Bladder microvascular endothelial cell (primary cell): ENCODE results near the gene DOK5. TPM values are rescaled to one million over a fixed set of nuclear protein-coding genes. Genes with fewer than 3 reads are reported as not detected.

Experiments
- total RNA-seq: library from RNA; depleted of rRNA; stranded (reverse); fragments of >200 nt; gene quantifications from 2 replicates; pipeline ENCODE4 v1.2.3, GENCODE V29; 2014

The DOK5 gene
- 0.16 and 0.50 TPM in 2 replicates for total RNA-seq

DNA sequence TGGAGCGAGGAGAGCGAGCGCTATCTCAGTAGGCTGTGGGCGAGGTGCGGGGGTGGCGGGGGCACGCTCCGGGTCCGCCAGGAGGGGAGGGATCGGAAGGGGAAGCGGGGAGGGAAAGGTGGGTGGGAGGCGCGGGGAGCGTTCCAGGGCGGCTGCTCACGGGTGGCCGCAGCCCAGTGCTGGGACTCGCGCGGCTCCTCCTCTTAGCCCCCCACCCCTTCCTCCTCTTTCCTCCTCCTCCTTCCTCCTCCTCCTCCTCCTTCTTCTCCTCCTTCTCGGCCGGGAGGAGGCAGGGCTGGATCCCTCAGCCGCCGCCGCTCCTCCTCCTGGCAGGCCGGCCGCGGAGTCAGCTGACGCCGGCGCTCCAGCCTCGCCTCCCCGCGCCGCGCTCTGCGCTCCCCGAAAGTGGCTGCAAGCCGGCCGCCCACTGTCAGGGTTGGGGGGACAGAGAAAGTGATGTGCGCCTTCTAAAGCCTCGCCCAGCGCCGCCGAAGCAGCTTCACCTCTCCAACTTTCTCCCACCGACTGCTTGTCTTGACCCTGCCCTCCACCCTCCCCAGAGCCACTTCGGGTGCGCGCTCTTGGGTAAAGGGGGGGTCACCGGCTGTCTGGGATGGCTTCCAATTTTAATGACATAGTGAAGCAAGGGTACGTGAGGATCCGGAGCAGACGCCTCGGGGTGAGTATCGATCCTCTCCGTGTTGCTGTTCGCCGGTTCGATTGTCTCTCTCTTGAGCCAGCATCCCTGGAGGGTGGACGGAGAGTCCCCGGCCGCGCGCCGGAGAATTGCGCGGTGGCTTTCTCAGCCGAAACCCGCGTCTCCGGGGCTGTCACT is at the start of gene DOK5:
Gene DOK5, plus strand, starts transcription at position 260 of the 835 bp plus-strand sequence. Its CDS starts 354 bp downstream, at position 614.

